Esophagus squamous epithelium (tissue), 4 donors: Measurements from ENCODE around the gene ENDOG.

Experiments used
- CTCF ChIP-seq, 6 experiments: fragments of 450-650 bp in 4 of 6; fragments of 200-600 bp in 2 of 6; sonication (generic) in 2 of 6; IDR thresholded peaks; one replicate each; pipeline ENCODE4 v1.5.1; 2016 to 2019; ENCODE audit warnings: antibody characterized with exemption in 6 of 6, mild to moderate bottlenecking in 4 of 6, moderate library complexity in 4 of 6
- POLR2A ChIP-seq, 4 donors: fragments of 450-650 bp; IDR thresholded peaks; one replicate each; pipeline ENCODE4 v1.6.1; 2017; ENCODE audit warnings: antibody characterized with exemption in 4 of 4, mild to moderate bottlenecking in 4 of 4, moderate library complexity in 3 of 4

DNA sequence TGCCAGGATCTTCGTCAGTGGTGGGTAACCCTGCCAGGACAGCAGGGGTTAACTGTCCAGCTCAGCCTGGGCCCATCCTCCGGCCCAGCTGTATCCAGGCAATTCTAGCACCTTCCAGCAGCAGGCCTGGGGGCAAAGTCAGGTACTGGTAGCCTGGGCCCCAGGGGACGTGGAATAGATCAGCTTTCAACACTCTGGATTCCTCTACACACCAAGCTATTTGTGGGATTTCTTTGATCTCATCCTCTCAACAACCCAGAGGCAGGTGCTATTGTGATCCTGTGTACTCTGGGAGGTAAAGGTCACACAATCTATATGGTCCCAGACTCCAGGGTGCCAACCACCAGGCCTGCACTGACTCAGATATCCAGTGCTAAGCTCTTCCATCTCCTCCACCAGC lies 20.0 kb downstream of the ENDOG start:
- TF ChIP-seq CTCF (IDR thresholded peaks at IDR 0.05) (no peak), POLR2A (IDR thresholded peaks at IDR 0.05) (no peak)
